ENCODE results near the gene RAMAC. TPM values are rescaled to one million over a fixed set of nuclear protein-coding genes. Genes with fewer than 3 reads are reported as not detected.

The RAMAC gene
- total RNA-seq, 1 donor from 2014 or later, result 37.2 TPM

- no peaks in the 10 kb centered on the region for H3K27me3 ChIP-seq (ENCODE audit: control insufficient read depth, insufficient read depth, low read length)
- no peak overlapping the region for H3K4me3 ChIP-seq (ENCODE audit: low read depth, low read length)
- DNase-seq (ENCODE audit: low read depth), result no peak
- H3K36me3 ChIP-seq (ENCODE audit: control insufficient read depth, insufficient read depth, low read length), result no peaks in the 10 kb centered on the region
- no peak for TF ChIP-seq CTCF (IDR thresholded peaks at IDR 0.05; ENCODE audit: insufficient read depth, low read length, poor library complexity, severe bottlenecking)
Observed at GRCh38 chr15:82944056-82944455, 42.0 kb upstream of the RAMAC start.

- no peak overlapping the region for H3K4me3 ChIP-seq (ENCODE audit: low read depth, low read length)
- peak; percentile 99 for DNase-seq (ENCODE audit: low read depth)
- TF ChIP-seq CTCF (IDR thresholded peaks at IDR 0.05; ENCODE audit: insufficient read depth, low read length, poor library complexity, severe bottlenecking), result no peak
- H3K36me3 ChIP-seq (ENCODE audit: control insufficient read depth, insufficient read depth, low read length), result no peaks in the 10 kb centered on the region
- H3K27me3 ChIP-seq (ENCODE audit: control insufficient read depth, insufficient read depth, low read length), result no peaks in the 10 kb centered on the region
Observed at GRCh38 chr15:82944821-82945220, 41.2 kb upstream of the RAMAC start.

GRCh38 chr15:82945326-82945725, 40.7 kb upstream of the RAMAC start:
- Histone ChIP-seq H3K27me3 (ENCODE audit: control insufficient read depth, insufficient read depth, low read length) (no peaks in the 10 kb centered on the region), H3K4me3 (ENCODE audit: low read depth, low read length) (no peak overlapping the region), H3K36me3 (ENCODE audit: control insufficient read depth, insufficient read depth, low read length) (no peaks in the 10 kb centered on the region)
- DNase-seq (ENCODE audit: low read depth), result no peak
- no peak for TF ChIP-seq CTCF (IDR thresholded peaks at IDR 0.05; ENCODE audit: insufficient read depth, low read length, poor library complexity, severe bottlenecking)

GRCh38 chr15:82946155-82946701, 39.8 kb upstream of the RAMAC start:
- TF ChIP-seq CTCF (IDR thresholded peaks at IDR 0.05; ENCODE audit: insufficient read depth, low read length, poor library complexity, severe bottlenecking), result no peak
- Histone ChIP-seq H3K27me3 (ENCODE audit: control insufficient read depth, insufficient read depth, low read length) (no peaks in the 10 kb centered on the region), H3K36me3 (ENCODE audit: control insufficient read depth, insufficient read depth, low read length) (no peaks in the 10 kb centered on the region), H3K4me3 (ENCODE audit: low read depth, low read length) (no peak overlapping the region)
- no peak for DNase-seq (ENCODE audit: low read depth)

- H3K36me3 ChIP-seq (ENCODE audit: control insufficient read depth, insufficient read depth, low read length), result no peaks in the 10 kb centered on the region
- H3K4me3 ChIP-seq (ENCODE audit: low read depth, low read length), result no peak overlapping the region
- no peak for TF ChIP-seq CTCF (IDR thresholded peaks at IDR 0.05; ENCODE audit: insufficient read depth, low read length, poor library complexity, severe bottlenecking)
- no peaks in the 10 kb centered on the region for H3K27me3 ChIP-seq (ENCODE audit: control insufficient read depth, insufficient read depth, low read length)
- DNase-seq (ENCODE audit: low read depth), result no peak
Observed at GRCh38 chr15:82950295-82950694, 35.7 kb upstream of the RAMAC start.

GRCh38 chr15:82950746-82951370, 35.2 kb upstream of the RAMAC start:
- no peak for DNase-seq (ENCODE audit: low read depth)
- no peak overlapping the region for H3K4me3 ChIP-seq (ENCODE audit: low read depth, low read length)
- TF ChIP-seq CTCF (IDR thresholded peaks at IDR 0.05; ENCODE audit: insufficient read depth, low read length, poor library complexity, severe bottlenecking), result no peak
- no peaks in the 10 kb centered on the region for H3K27me3 ChIP-seq (ENCODE audit: control insufficient read depth, insufficient read depth, low read length)
- H3K36me3 ChIP-seq (ENCODE audit: control insufficient read depth, insufficient read depth, low read length), result no peaks in the 10 kb centered on the region
